DMS153 treated with DMSO at 0.1 percent for 48 hours (cell line): ENCODE results near the gene TMEM79.
A peak's percentile ranks its signal among the peaks of the same experiment; 100 is the strongest.

Experiments used
- DNase-seq: peaks from one replicate; lab custom pipeline; 2025; ENCODE audit not compliant: unreplicated experiment; lab: John Stamatoyannopoulos, UW

TMEM79 gene

DNA sequence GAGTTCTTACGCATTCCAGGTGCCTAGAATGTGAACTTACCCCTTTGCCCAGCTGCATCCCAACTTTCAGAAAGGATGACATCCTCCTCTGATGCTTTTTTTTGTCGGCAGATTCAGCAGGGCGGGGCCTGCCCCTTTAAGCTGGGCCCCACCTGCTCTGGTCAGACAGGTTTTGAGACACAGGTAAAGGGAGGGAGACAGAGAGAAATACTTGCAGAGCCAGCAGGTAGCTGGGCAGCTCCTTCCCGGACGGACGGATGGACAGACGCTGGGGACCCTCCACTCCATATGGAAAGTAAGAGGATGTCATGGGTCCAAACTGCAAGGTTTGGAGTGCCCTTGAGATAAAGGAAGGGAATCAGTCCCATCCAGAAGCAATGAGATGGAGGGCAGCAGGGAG, at the start of gene TMEM79:
TMEM79 (plus strand) TSS at position 214 of the 400 bp plus-strand sequence. CDS start 902 bp downstream, outside the sequence.
- DNase-seq, result no peak

- DNase-seq, result no peak
These were observed 48.0 kb upstream of the TMEM79 start for GRCh38 chr1:156236164-156236563.

DNA sequence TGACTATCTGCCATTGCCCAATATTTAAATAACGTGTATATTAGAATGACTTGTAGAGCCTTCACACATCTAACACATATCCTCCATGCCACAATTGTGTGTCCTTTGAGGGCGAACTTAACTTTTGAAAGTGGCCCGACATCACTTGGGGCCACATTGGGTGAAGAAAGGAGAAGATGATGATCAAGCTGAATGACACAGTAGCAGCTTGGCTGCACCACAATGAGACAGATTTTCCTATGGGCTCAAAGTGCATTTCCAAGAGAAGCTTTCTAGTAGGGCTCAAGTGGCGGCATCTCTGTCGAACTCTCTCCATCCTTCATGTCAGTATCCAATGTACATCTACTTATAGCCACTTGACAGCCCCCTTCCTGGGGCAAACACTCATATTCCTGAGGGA, 45.9 kb upstream of the TMEM79 start:
- DNase-seq, result no peak

DNA sequence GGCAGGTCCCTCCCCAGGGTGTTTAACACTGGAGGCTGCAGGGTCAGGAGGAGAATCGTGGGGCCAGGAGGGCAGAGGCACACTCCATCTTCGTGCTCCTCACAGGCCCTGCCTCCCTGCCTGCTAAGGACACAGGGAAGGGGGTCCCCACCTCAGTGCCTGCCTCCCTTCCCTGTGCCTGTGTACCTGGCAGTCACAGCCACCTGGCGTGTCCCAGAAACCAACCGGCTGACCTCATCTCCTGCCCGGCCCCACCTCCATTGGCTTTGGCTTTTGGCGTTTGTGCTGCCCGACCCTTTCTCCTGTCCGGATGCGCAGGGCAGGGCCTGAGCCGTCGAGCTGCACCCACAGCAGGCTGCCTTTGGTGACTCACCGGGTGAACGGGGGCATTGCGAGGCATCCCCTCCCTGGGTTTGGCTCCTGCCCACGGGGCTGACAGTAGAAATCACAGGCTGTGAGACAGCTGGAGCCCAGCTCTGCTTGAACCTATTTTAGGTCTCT, 42.8 kb upstream of the TMEM79 start:
- no peak for DNase-seq

DNA sequence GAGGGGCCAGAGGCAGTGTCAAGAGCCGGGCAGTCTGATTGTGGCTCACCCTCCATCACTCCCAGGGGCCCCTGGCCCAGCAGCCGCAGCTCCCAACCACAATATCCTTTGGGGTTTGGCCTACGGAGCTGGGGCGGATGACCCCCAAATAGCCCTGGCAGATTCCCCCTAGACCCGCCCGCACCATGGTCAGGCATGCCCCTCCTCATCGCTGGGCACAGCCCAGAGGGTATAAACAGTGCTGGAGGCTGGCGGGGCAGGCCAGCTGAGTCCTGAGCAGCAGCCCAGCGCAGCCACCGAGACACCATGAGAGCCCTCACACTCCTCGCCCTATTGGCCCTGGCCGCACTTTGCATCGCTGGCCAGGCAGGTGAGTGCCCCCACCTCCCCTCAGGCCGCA, 42.2 kb upstream of the TMEM79 start, which contains the start of gene BGLAP:
BGLAP (plus strand) TSS at position 259 of the 400 bp plus-strand sequence; CDS start at position 307, 48 bp downstream.
- DNase-seq, result no peak

GRCh38 chr1:156242738-156243137, 41.4 kb upstream of the TMEM79 start:
- DNase-seq, result no peak

DNA sequence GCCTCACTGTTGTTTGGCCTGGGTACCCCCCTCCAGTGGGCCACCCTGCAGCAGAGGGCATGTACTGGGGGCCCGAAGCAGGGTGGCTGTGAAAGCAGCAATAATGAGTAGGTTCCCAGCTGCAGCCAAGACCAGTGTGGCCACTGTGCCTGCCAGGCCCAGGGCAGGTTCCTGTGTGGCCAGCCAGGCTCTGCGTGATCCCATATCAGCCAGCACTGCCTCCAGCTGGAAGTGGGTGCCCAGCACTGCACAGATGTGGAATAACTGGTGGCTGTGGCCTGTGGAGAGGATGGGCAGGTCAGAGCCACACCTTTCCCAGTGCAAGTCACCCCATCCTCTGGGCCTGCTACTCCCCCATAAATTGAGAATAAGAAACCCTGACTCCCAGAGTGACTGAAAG, 40.0 kb upstream of the TMEM79 start:
- no peak for DNase-seq

DNA sequence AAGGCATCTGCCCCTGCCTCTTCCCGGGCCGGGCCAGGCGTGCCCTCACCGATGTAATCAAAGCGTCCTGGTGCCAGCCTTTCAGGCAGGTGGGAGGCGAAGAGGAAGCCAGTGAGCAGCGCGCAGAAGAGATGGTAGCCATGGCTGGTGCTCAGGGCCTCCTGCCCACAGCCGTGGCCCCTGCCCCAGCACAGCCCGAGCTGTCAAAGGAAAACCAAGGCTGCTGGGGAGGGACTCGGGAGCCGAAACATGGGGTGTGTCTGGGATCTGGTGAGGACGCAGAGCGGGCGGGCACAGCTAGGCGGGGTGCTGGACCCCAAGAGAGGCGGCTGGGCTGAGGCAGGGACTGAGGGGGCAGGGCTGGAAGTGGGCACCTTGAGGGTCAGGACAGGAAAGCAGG, 39.4 kb upstream of the TMEM79 start:
- no peak for DNase-seq

DNA sequence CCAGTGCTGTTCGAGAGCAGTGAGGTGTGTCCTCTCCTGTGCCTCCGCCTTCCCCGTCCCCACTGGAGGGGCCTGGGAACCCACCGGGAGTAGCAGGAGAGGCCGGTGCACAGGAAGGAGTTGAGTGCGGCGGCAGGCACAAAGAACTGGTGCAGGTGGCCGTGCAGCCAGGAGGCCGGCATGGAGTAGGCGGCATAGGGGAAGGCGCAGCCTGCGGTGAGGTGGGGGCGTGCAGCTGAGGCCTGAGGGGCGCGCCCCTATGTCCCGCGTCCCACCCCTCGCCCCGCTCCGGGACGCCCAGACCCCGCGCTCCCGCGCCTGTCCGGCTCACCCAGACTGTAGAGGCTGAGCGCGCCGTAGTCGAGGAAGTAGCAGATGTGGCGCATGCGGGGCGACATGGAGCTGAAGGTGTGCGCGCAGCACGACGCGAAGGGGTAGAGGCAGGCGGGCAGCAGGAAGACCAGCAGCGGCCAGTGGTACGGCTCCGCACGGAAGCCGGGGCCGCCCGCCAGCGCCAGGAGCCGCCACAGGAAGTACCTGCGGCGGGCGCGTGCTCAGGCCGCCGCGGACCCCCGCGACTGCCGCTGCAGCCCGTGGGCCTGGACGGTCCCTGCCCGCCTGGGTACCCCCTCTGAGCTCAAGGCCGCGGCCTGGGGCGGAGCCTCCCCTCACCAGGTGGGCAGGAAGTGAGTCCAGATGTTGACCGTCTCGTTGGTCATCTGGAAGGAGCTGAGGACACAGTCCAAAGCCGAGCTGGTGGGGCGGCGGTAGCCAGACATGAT, 38.5 kb upstream of the TMEM79 start:
- peak; percentile 30 for DNase-seq

DNA sequence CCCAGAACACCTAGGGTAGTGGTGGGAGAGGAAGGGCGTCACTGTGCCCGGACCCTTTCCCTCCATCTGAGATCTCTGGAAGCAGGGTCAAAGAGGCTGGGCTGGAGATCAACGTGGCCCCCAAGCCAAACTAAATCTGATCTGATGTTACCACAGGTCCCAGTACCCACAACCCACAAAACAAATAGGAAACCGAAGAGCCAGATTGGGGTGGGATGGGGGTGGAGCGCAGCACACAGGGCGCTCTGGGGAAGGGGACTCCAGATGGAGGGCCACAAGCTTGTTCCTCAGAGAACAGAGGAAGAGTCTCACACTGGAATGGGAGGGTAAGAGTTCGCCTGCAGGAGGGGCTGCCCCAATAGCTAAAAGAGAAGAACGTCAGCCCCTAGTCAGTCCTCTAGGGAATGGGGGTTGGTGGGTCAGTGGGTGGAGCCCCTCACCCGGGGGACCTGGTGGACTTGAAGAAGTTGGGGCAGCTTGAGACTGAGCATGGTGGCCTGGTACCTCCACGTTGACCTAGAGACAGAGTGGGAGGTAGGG, 37.8 kb upstream of the TMEM79 start:
- no peak for DNase-seq

DNA sequence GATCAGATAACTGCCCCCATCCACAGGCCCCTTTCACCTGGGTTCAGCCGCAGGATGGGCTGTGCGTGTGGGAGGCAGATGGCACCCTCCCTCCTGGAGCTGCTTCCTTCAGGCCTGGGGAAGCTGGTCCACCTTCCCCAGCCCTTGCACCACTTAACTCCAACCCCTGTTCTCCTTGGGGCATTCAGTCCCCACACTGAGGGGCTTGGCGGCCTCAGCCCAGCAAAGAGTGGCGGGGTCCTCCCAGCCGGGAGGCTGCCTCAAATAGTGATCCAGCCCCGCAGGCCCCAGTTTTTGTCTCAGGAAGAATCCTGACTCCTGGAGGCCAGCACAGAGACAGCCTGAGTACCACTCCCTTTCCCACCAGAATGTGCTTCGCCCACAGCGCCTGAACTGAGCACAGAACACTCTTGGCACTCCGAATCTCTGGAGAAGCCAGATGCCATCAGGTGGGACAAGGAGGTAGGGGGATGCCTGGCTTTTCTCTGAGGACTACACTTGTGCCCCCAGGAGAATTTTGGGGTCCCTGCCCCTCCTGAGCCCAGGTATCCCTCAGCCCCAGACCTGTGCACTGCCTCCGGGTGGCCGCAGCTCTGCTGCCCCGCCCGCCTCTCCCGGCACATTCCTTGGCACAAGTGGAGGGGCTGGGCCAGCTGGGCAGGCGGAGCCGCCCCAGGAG, 37.2 kb upstream of the TMEM79 start:
- no peak for DNase-seq

- no peak for DNase-seq
These were observed 36.4 kb upstream of the TMEM79 start, which contains the start of gene PAQR6 for GRCh38 chr1:156247460-156248322. PAQR6 (minus strand) TSS chr1:156248056; CDS start chr1:156246731, 1,325 bp downstream.

- no peak for DNase-seq
These were observed 35.8 kb upstream of the TMEM79 start for GRCh38 chr1:156248323-156248683.

GRCh38 chr1:156249593-156249992, 34.5 kb upstream of the TMEM79 start:
- no peak for DNase-seq

GRCh38 chr1:156251527-156251926, 32.6 kb upstream of the TMEM79 start:
- DNase-seq, result no peak

- DNase-seq, result no peak
These were observed 30.5 kb upstream of the TMEM79 start for GRCh38 chr1:156253634-156254033.

- DNase-seq, result no peak
These were observed 26.4 kb upstream of the TMEM79 start for GRCh38 chr1:156257711-156258110.

DNA sequence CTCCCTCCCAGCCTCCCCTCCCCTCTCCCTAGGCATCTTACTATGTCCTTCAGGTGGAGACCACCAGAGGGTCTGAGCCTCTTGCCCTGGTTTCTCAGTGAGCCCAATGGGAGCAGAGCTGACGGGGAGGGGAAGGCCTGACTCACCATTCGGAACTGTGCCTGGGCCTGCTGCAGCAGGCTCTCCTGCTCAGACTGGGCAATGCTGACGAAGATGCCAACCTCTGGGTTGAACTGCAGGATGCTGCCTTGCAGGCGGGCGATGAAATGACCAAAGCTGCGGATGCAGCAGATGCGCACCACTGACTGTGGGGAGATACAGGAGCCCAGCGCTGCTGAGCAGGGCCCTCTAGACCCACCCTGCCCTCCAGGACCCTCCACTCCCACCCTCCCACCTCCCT, 25.3 kb upstream of the TMEM79 start:
- DNase-seq, result no peak

DNA sequence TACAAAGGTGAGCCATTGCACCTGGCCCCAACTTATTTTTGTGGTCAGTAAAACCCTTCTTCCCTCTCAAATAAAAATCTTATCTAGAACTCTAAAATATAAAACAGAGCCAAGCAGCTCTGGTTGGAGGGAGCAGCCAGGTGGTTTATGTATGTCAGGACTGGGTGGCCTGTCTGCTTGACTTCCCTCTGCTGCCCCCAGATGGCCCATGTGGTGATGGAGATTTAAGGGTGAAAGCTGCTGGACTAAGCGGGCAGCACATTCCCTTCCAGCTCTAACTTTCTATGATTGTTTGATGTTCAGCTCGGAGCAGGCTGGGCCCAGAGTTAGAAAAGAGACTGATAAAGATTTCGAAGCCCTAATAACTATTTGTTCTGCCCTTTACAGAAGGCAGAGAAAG, 24.3 kb upstream of the TMEM79 start:
- DNase-seq, result no peak

GRCh38 chr1:156260896-156261295, 23.2 kb upstream of the TMEM79 start:
- no peak for DNase-seq
